ENCODE measurements around the gene SUSD1. TPM values are rescaled to one million over a fixed set of nuclear protein-coding genes. Genes with fewer than 3 reads are reported as not detected.

The SUSD1 gene
- total and polyA plus RNA-seq, 9 of the 15 experiments (the other 6 are each of a cell fraction or from before 2014, with no cell fraction given): 10.9 to 44.4 (median 36.1) TPM

DNA sequence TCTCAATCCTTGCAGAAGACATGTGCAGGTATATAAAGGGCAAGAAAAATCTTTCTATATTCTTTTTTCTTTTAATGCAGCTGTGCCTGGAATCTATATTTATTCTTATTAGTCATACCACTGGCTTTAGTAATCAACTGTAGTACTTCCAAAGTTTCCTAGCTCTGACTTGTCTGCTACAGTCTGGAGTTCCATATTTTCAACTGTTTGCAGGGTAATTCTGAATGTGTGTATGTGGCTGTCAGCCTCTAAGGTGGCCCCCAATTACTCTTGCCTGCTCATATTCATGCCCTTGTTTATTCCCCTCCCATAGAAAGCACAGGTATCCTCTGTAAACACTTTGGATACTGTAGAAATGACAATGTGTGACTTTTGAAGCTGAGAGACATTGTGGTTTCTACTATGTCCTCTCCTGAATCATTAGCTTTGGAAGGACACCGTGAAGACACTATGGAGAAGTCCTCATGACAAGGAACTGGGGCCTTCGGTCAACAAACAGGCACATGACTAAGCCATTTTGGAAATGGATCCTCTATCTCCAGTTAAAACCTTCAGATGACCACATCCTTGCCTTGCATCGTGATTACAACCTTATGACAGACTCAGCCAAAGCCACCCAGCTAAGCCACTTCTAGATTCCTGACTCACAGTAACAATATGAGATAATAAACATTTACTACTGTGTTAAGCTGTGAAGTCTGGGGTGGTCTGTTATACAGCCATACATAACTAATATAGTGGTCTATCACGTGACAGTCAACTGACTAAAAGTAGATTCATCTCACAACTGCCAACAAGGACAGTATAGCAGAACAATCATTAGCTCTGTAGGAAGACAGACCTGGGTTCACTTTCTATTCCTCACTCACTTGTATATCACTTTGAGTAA lies 49.5 kb upstream of the SUSD1 start (continued):
- TF ChIP-seq, protein P1, sequence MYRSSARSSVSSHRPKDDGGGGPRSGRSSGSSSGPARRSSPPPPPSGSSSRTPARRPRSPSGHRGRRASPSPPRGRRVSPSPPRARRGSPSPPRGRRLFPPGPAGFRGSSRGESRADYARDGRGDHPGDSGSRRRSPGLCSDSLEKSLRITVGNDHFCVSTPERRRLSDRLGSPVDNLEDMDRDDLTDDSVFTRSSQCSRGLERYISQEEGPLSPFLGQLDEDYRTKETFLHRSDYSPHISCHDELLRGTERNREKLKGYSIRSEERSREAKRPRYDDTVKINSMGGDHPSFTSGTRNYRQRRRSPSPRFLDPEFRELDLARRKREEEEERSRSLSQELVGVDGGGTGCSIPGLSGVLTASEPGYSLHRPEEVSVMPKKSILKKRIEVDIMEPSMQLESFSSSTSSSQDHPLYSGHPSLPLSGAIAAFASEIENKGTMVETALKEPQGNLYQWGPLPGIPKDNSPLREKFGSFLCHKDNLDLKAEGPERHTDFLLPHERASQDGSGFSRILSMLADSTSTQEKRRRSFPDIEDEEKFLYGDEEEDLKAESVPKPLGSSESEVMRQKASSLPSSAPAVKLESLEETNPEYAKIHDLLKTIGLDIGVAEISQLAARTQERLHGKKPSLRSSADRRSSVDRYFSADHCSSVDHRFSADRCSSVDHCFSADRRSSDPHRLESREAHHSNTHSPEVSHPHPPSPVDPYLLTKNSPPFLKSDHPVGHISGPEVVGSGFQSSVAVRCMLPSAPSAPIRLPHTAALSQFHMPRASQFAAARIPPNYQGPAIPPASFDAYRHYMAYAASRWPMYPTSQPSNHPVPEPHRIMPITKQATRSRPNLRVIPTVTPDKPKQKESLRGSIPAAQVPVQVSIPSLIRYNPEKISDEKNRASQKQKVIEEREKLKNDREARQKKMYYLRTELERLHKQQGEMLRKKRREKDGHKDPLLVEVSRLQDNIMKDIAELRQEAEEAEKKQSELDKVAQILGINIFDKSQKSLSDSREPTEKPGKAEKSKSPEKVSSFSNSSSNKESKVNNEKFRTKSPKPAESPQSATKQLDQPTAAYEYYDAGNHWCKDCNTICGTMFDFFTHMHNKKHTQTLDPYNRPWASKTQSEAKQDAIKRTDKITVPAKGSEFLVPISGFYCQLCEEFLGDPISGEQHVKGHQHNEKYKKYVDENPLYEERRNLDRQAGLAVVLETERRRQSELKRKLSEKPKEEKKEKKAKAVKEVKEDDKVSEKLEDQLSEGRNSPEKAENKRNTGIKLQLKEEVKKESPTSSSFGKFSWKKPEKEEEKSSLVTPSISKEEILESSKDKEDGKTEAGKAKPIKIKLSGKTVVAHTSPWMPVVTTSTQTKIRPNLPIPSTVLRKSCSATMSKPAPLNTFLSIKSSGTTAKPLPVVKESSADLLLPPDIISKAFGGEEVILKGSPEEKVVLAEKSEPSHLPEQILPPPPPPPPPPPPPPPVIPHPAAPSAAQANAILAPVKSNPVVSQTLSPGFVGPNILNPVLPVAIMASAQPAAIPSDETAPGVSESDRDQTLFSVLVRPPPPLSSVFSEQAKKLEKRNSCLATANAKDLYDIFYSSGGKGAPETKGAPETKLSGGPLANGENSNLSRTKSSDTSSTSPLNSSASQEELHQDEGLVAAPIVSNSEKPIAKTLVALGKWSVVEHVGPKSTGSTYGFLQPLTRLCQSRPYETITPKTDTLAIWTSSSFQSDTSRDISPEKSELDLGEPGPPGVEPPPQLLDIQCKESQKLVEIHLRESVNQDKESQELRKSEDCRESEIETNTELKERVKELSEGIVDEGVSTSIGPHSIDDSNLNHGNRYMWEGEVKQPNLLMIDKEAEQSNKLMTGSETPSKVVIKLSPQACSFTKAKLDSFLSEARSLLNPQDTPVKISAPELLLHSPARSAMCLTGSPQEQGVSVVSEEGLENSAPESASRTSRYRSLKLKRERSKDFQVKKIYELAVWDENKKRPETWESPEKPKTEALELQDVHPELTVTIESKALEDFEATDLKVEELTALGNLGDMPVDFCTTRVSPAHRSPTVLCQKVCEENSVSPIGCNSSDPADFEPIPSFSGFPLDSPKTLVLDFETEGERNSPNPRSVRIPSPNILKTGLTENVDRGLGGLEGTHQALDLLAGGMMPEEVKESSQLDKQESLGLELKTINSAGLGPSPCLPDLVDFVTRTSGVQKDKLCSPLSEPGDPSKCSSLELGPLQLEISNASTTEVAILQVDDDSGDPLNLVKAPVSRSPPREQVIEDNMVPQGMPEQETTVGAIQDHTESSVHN (IDR thresholded peaks at IDR 0.05; ENCODE audit: borderline replicate concordance in 1 of 2, low read depth in 1 of 2): 0 out of 4 replicates have a peak, but pooled peaks of 1 of the 2 experiments have one; percentile 27
- no peak for TF ChIP-seq ZKSCAN3 (CRISPR knock-in tag; IDR thresholded peaks at IDR 0.05)
- TF ChIP-seq POLR2AphosphoS5 (IDR thresholded peaks at IDR 0.05; ENCODE audit: control insufficient read depth, insufficient read depth, low read depth, low read length): peak; percentile 58
- TF ChIP-seq, protein P2, sequence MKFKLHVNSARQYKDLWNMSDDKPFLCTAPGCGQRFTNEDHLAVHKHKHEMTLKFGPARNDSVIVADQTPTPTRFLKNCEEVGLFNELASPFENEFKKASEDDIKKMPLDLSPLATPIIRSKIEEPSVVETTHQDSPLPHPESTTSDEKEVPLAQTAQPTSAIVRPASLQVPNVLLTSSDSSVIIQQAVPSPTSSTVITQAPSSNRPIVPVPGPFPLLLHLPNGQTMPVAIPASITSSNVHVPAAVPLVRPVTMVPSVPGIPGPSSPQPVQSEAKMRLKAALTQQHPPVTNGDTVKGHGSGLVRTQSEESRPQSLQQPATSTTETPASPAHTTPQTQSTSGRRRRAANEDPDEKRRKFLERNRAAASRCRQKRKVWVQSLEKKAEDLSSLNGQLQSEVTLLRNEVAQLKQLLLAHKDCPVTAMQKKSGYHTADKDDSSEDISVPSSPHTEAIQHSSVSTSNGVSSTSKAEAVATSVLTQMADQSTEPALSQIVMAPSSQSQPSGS (CRISPR knock-in tag; IDR thresholded peaks at IDR 0.05): no peak
- no peak for TF ChIP-seq SP2 (IDR thresholded peaks at IDR 0.05; ENCODE audit: extremely low read depth, low read depth, low read length, poor library complexity, severe bottlenecking)
- TF ChIP-seq, protein P3, sequence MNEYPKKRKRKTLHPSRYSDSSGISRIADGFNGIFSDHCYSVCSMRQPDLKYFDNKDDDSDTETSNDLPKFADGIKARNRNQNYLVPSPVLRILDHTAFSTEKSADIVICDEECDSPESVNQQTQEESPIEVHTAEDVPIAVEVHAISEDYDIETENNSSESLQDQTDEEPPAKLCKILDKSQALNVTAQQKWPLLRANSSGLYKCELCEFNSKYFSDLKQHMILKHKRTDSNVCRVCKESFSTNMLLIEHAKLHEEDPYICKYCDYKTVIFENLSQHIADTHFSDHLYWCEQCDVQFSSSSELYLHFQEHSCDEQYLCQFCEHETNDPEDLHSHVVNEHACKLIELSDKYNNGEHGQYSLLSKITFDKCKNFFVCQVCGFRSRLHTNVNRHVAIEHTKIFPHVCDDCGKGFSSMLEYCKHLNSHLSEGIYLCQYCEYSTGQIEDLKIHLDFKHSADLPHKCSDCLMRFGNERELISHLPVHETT (CRISPR knock-in tag; conservative IDR thresholded peaks at IDR 0.05 in 1 of 2, IDR thresholded peaks at IDR 0.05 in 1 of 2): peak in 1 of 2 experiments; percentile 91; a peak in 2 of 4 replicates
- TF ChIP-seq VEZF1 (CRISPR knock-in tag; IDR thresholded peaks at IDR 0.05): peak; percentile 53
- no peak for TF ChIP-seq ZNF347 (CRISPR knock-in tag; IDR thresholded peaks at IDR 0.05; ENCODE audit: low read depth)
- no peak for TF ChIP-seq HNRNPLL (IDR thresholded peaks at IDR 0.05; ENCODE audit: low read depth, low read length, poor library complexity, severe bottlenecking)

Measured in K562 (cell line).